Keratinocyte (primary cell): ENCODE results near the gene CAMK2G. TPM values are rescaled to one million over a fixed set of nuclear protein-coding genes. Genes with fewer than 3 reads are reported as not detected.
A peak's percentile ranks its signal among the peaks of the same experiment; 100 is the strongest.

ENCODE experiments used
- DNase-seq: peaks from one replicate; pipeline ENCODE4 v3.0.0-alpha.2; 2011; ENCODE audit warnings: low read depth, missing footprints, low spot score
- FAIRE-seq: peaks from 2 replicates; lab custom pipeline; 2011; peaks lifted over from hg19 to GRCh38; lab: Jason Lieb, UNC
- H2AFZ ChIP-seq: 2 replicates; pipeline ENCODE4 v1.6.0; 2012; ENCODE audit warnings: low read length, control low read depth, inconsistent platforms; ENCODE audit not compliant: control insufficient read depth
- H3K27ac ChIP-seq: 2 replicates; pipeline ENCODE4 v1.5.1; 2011; ENCODE audit warnings: low read length; ENCODE audit not compliant: control insufficient read depth, insufficient read depth
- H3K27me3 ChIP-seq: 3 replicates; pipeline ENCODE4 v1.6.0; 2011; ENCODE audit warnings: low read length; ENCODE audit not compliant: control insufficient read depth, insufficient read depth; ENCODE audit errors: extremely low read depth
- H3K36me3 ChIP-seq, 2 experiments: 2 replicates in 1 of 2; 3 replicates in 1 of 2; pipeline ENCODE4 v1.5.1; 2011; ENCODE audit warnings: low read length in 2 of 2, mild to moderate bottlenecking in 1 of 2; ENCODE audit not compliant: control insufficient read depth in 2 of 2, insufficient read depth in 2 of 2; ENCODE audit errors: extremely low read depth in 1 of 2
- H3K4me1 ChIP-seq: 3 replicates; pipeline ENCODE4 v1.5.1; 2011; ENCODE audit warnings: low read length; ENCODE audit not compliant: control insufficient read depth, insufficient read depth; ENCODE audit errors: extremely low read depth
- H3K4me2 ChIP-seq: 3 replicates; pipeline ENCODE4 v1.6.0; 2011; ENCODE audit warnings: low read depth, low read length; ENCODE audit not compliant: control insufficient read depth, insufficient read depth; ENCODE audit errors: extremely low read depth
- H3K4me3 ChIP-seq, 3 experiments: fragments of 200-600 bp in 1 of 3; sonication (generic) in 1 of 3; 2 replicates in 2 of 3; 3 replicates in 1 of 3; pipeline ENCODE4 v1.5.1; 2011 to 2016; ENCODE audit warnings: low read length in 3 of 3, mild to moderate bottlenecking in 3 of 3, control low read depth in 2 of 3, inconsistent platforms in 1 of 3, low read depth in 1 of 3, mixed read lengths in 1 of 3, mixed run types in 1 of 3, moderate library complexity in 1 of 3; ENCODE audit not compliant: control insufficient read depth in 2 of 3, insufficient read depth in 2 of 3; ENCODE audit errors: extremely low read depth in 1 of 3
- H3K79me2 ChIP-seq: 2 replicates; pipeline ENCODE4 v1.6.0; 2012; ENCODE audit warnings: low read length; ENCODE audit not compliant: control insufficient read depth, insufficient read depth
- H3K9ac ChIP-seq: 3 replicates; pipeline ENCODE4 v1.6.0; 2011; ENCODE audit warnings: low read length; ENCODE audit not compliant: control insufficient read depth, insufficient read depth; ENCODE audit errors: extremely low read depth
- H3K9me1 ChIP-seq: 3 replicates; pipeline ENCODE4 v1.6.0; 2011; ENCODE audit warnings: low read length; ENCODE audit not compliant: control insufficient read depth, insufficient read depth; ENCODE audit errors: extremely low read depth
- H3K9me3 ChIP-seq: 2 replicates; pipeline ENCODE4 v1.5.1; 2012; ENCODE audit warnings: low read depth, low read length; ENCODE audit not compliant: control insufficient read depth
- H4K20me1 ChIP-seq: 3 replicates; pipeline ENCODE4 v1.6.0; 2011; ENCODE audit warnings: low read length; ENCODE audit not compliant: control insufficient read depth, insufficient read depth; ENCODE audit errors: extremely low read depth
- CTCF ChIP-seq, 3 experiments: IDR thresholded peaks in 1 of 3; conservative IDR thresholded peaks in 1 of 3; optimal IDR thresholded peaks in 1 of 3; 2 replicates in 2 of 3; 3 replicates in 1 of 3; pipeline versions ENCODE3 to v1.5.1; 2011; ENCODE audit warnings: low read length in 3 of 3, mild to moderate bottlenecking in 3 of 3, moderate library complexity in 2 of 3, control low read depth in 1 of 3, inconsistent platforms in 1 of 3; ENCODE audit not compliant: insufficient read depth in 2 of 3; ENCODE audit errors: extremely low read depth in 1 of 3
- EZH2 ChIP-seq: IDR thresholded peaks from one replicate; pipeline ENCODE4 v1.6.1; 2012; ENCODE audit warnings: inconsistent platforms, mild to moderate bottlenecking, low read length, moderate library complexity
- dilution Hi-C: fragments of 300-500 bp; cut with MboI; formaldehyde crosslinking; loops from one replicate; pipeline ENCODE4 v1.7.0; 2020; ENCODE audit warnings: low sequenced_read_pairs; ENCODE audit not compliant: extremely low pct_ligation_motif_present
- polyA plus RNA-seq, 5 experiments: library from polyadenylated mRNA; depleted of rRNA in 3 of 5; stranded (reverse) in 3 of 5; stranded (forward) in 1 of 5; unstranded in 1 of 5; fragments of >200 nt; gene quantifications; 1 replicate in 1 of 5; 2 replicates in 3 of 5; 3 replicates in 1 of 5; pipeline versions ENCODE4 v1.2.1 to v1.2.3, GENCODE V29; 2011 to 2012; ENCODE audit warnings: missing spikeins in 2 of 5, low read depth in 1 of 5, low replicate concordance in 1 of 5

Gene CAMK2G
- polyA plus RNA-seq, 1 donor (not counting 4 experiments of a cell fraction or from before 2014, with no cell fraction given) = 17.6 TPM

DNA sequence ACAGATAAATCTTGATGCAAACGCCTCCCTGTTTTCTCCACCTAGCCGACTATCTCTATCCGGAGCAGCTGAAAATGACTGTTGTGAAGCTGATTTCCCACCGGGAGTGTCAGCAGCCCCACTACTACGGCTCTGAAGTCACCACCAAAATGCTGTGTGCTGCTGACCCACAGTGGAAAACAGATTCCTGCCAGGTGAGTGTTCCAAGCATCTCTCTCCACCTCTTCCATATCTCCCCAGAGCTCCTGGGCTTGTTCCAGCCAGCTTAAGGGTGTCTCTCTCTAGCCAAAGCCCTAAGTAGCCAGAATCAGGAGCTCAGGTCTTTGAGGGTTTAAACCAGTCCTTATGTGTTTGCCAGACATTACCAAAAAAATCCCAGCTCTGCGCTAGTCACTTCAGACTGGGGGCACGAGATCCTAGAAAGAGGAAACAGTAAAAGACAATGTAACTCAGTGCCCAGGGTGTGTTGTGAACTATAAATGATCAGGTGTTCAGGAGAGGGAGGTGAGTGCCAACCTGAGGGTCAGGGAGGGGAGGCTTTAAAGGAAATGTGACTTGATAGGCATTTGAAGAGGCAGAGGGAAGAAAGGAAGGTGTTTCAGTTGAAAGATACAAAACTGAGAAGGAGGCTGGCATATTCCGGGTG, 41.0 kb upstream of the CAMK2G start:
- Histone ChIP-seq H3K27me3 (no peaks in the 10 kb centered on the region), H2AFZ (no peak overlapping the region), H3K27ac (peak overlapping the region; percentile 99), H3K36me3 (peaks cover 35 to 53% of the 10 kb centered on the region in 2 experiments), H4K20me1 (peaks cover 21% of the 10 kb centered on the region), H3K4me1 (peaks cover 49% of the 10 kb centered on the region), H3K79me2 (peaks cover 51% of the 10 kb centered on the region), H3K4me2 (peak overlapping the region; percentile 89), H3K4me3 (peak overlapping the region; percentile 72 to 89 (median 86)), H3K9me3 (no peaks in the 10 kb centered on the region), H3K9ac (peak overlapping the region; percentile 85), H3K9me1 (no peaks in the 10 kb centered on the region)
- dilution Hi-C loops = no loop called here
- TF ChIP-seq EZH2 (no peak), CTCF (optimal IDR thresholded peaks at IDR 0.05 in 1 of 3, IDR thresholded peaks at IDR 0.05 in 1 of 3, conservative IDR thresholded peaks at IDR 0.05 in 1 of 3; ENCODE audit: extremely low read depth in 1 of 3, insufficient read depth in 2 of 3, low read length in 3 of 3) (no peak)
- no peak for DNase-seq
- no peak for FAIRE-seq

GRCh38 chr10:73914036-73914435, 39.7 kb upstream of the CAMK2G start:
- FAIRE-seq (no peak), DNase-seq (no peak)
- H3K27me3 ChIP-seq = no peaks in the 10 kb centered on the region
- peaks cover 58% of the 10 kb centered on the region for H3K79me2 ChIP-seq
- no peak overlapping the region for H2AFZ ChIP-seq
- peak overlapping the region; percentile 89 for H3K4me2 ChIP-seq
- H3K36me3 ChIP-seq = peaks cover 35 to 53% of the 10 kb centered on the region in 2 experiments
- H3K9me3 ChIP-seq = no peaks in the 10 kb centered on the region
- dilution Hi-C loops = no loop called here
- peak overlapping the region; percentile 72 to 89 (median 86) for H3K4me3 ChIP-seq
- H3K9ac ChIP-seq = peak overlapping the region; percentile 85
- H3K27ac ChIP-seq = peak overlapping the region; percentile 99
- H4K20me1 ChIP-seq = peaks cover 21% of the 10 kb centered on the region
- no peak for TF ChIP-seq CTCF (optimal IDR thresholded peaks at IDR 0.05 in 1 of 3, IDR thresholded peaks at IDR 0.05 in 1 of 3, conservative IDR thresholded peaks at IDR 0.05 in 1 of 3; ENCODE audit: extremely low read depth in 1 of 3, insufficient read depth in 2 of 3, low read length in 3 of 3)
- no peak for TF ChIP-seq EZH2
- H3K4me1 ChIP-seq = peaks cover 48% of the 10 kb centered on the region
- H3K9me1 ChIP-seq = no peaks in the 10 kb centered on the region
